Stimulated activated CD8-positive, alpha-beta memory T cell treated with anti-CD3 and anti-CD28 coated beads, Interleukin-4, amount 100 ng/mL, for 48 hours (primary cell): ENCODE results near the gene FBH1.
"Not testable (repeated sequence)": the region's sequence is repeated elsewhere in the genome, so short reads cannot be mapped to it uniquely, and the experiment has no call there.

Experiments
- DNase-seq: peaks from one replicate; pipeline ENCODE4 v3.0.0-alpha.2; 2020

Gene FBH1

DNA sequence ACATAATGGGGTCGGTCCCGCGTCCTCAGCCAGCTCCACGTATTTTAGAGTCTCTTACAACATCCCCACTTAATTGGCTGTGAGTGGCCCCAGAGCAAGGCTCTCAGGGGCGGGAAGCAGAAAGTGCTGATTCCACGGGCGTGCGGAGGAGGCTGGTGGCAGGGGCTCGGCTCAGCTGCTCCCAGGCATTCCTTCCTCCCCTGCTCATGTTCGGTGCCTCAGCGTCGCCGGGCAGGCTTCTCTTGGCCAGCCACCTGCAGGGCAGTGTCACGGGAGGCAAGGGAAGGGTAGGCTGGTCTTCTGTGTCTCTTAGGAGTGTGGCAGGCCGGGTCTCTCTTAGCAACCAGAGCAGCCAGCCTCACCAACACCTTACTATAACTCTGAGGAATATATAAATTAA lies 53.5 kb downstream of the FBH1 start:
- no peak for DNase-seq

DNA sequence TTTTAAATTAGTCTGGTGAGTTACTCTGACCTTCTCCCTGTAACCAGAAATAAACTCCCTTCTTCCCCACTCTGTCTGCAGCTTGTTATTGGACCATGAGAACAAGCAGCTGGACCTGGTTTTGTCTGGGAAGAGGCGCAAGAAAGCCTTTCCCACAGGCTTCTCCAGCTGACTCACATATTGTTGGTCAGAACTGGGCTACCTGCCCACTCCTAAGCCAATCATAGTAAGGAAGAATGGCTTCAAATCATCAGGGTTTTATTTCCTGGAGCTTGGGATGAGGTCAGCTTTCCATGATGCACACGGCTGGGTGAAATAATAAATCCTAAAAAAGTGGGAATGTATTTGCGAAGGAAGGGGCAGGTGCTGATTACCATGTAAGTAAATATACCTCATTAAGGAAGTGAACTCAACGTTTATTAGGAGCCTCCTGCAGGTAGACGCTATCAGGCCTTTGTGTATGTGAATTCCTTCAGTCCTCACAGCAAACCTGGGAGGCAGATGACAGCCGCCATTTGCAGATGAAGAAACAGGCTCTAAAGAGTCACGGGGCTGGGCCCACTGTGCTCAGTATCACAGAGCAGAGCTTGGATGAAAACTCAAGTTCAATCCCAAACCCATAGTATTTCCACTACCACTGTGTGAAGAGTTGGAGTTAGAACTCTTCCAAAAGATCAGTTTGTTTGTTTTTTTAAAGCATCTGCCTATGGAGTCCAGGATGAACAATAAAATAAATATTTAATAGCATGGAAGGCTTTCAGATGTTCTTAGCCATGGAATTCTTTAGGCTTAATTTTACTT lies 54.5 kb downstream of the FBH1 start:
- DNase-seq: no peak

DNA sequence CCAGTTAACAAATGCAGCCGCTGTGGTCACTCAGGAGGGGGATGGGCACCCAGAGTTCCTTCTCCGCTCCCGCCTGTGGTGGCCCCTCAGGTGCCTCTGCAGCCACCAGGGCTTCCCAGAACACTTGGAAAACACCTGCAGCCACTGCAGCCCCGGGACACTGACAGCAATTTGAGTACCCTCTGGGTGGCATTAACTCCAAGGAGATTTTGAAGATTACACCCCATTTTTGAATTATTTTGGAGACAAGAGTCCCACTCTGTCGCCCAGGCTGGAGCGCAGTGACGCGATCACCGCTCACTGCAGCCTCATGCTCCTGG lies 55.1 kb downstream of the FBH1 start:
- DNase-seq: no peak

GRCh38 chr10:5945561-5946418 lies 55.7 kb downstream of the FBH1 start:
- DNase-seq: no peak

- not testable (repeated sequence) for DNase-seq
These were observed 56.4 kb downstream of the FBH1 start for GRCh38 chr10:5946419-5946775.

GRCh38 chr10:5946786-5947185 lies 56.7 kb downstream of the FBH1 start:
- DNase-seq: no peak

- DNase-seq: no peak
These were observed 57.6 kb downstream of the FBH1 start for GRCh38 chr10:5947471-5948207.

DNA sequence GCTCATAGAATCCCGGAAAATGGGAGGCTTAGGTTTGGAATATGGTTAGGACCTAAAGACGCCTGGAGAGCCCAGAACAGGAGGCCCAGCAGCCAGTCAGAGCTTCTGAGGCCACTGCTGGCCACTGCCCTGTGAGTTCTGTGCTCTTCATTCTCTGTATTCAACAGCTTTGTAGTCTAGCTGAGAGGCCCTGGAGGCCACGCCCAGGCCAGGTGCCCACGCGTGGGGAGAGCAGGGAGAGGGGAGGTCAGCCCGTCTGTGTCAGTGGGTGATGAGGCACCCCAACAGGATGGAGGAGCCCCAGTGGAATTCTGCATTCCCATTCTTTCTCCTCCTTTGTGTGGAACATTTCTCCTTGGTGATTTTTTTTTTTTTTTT lies 58.2 kb downstream of the FBH1 start:
- no peak for DNase-seq

- peak; percentile 56 for DNase-seq
These were observed 59.1 kb downstream of the FBH1 start for GRCh38 chr10:5949009-5949759.

GRCh38 chr10:5951167-5951711 lies 61.2 kb downstream of the FBH1 start:
- no peak for DNase-seq

DNA sequence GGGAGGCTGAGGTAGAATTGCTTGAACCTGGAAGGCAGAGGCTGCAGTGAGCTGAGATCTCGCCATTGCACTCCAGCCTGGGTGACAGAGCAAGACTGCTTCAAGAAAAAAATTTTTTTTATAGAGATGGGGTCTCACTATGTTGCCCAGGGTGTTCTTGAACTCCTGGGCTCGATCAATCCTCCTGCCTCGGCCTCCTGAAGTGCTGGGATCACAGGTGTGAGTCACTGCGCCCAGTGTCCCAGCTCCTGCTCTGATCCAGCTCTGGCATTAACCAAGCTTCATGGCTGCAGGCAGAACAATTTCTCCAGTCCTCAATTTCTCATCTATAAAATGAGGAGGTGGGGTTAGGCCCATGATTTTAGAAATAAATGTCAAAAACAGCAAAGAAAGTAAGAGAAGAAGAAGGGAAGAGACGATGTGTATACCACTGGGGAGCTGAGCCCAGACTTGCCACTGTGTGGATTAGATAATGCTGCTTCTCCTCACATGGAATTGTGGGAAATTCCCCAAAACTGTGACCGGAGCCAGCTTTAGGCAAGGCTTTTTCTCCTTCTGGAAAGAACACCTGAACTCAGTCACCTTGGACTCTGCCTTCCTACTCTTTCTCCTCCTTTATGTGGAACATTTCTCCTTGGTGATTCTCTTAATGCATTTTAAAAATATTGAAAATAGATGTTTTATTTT lies 61.8 kb downstream of the FBH1 start:
- DNase-seq: no peak

- DNase-seq: no peak
These were observed 62.8 kb downstream of the FBH1 start for GRCh38 chr10:5952731-5953385.

- no peak for DNase-seq
These were observed 63.6 kb downstream of the FBH1 start for GRCh38 chr10:5953676-5954075.

GRCh38 chr10:5956146-5956936 lies 66.3 kb downstream of the FBH1 start:
- no peak for DNase-seq

- no peak for DNase-seq
These were observed 68.0 kb downstream of the FBH1 start for GRCh38 chr10:5958077-5958476.

- DNase-seq: no peak
These were observed 68.6 kb downstream of the FBH1 start for GRCh38 chr10:5958675-5959074.

DNA sequence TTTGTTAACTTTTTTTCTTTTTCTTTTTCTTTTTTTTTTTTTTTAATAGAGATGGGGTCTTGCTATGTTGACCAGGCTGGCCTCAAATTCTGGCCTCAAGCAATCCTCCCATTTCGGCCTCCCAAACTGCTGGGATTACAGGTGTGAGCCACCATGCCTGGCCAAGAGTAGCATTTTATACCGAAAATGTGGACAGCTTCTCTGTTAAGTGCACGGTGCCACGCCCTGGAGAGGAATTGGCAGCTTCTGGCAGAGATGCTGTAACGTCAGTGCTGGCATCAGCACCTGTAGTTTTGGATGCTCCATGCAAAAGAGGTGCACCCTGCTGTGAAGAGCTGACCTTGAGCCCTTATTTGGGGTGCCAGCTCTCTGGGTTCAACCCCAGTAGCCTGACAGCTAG lies 69.1 kb downstream of the FBH1 start:
- DNase-seq: no peak

GRCh38 chr10:5959581-5960069 lies 69.6 kb downstream of the FBH1 start:
- DNase-seq: no peak

DNA sequence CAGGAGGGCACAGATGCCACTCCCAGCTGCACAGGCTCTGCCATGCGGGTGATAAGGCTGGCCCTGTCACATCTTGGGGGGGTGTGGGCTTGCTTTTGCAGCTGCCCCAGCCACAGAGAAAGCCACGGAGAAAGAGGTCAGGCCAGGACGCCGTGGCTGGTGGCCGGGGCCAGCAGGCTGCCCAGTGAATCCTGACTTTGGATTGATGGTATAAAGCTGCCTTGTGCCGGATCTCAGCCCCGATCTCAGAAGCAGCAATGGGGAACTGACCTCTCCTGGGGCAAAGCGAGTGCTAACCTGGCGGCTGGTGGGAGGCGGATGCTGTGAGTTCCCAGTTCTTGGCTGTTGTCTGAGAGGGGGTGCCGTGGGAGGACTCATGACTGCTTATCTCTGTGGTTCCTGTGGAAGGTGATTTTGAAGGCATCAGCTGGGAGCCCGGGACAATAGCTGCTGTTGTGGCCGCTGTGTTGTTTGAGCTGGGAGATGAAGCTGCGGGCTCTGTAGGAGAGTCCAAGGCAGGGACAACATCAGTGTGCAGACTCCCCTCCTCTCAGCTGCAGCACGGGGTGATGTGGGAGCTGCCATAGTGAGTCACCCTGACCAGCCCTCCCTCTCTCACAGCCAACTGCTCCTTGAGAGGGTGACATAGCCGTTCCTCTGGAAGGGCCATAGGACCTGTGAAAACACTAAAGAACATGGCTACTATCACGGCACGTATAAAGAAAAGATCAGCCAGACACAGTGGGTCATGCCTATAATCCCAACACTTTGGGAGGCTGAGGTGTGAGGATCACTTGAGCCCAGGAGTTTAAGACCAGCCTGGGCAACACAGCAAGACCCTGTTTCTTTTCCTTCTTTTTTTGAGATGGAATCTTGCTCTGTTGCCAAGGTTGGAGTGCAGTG lies 70.3 kb downstream of the FBH1 start:
- DNase-seq: no peak

GRCh38 chr10:5960973-5961275 lies 70.9 kb downstream of the FBH1 start:
- DNase-seq: not testable (repeated sequence)
